Glutamatergic neuron (in vitro differentiated cells): ENCODE data around the gene CRYGC. TPM values are rescaled to one million over a fixed set of nuclear protein-coding genes. Genes with fewer than 3 reads are reported as not detected.
A peak's percentile ranks its signal among the peaks of the same experiment; 100 is the strongest.
"Not testable (repeated sequence)": the region's sequence is repeated elsewhere in the genome, so short reads cannot be mapped to it uniquely, and the experiment has no call there.

Experiments
- DNase-seq: peaks from one replicate; pipeline ENCODE4 v3.0.0; 2022
- H3K27ac Mint-ChIP-seq: one replicate; pipeline ENCODE4 v1.8.0; 2020; ENCODE audit warnings: mild to moderate bottlenecking, mixed read lengths, inconsistent platforms; ENCODE audit not compliant: unreplicated experiment
- H3K27me3 Mint-ChIP-seq: one replicate; pipeline ENCODE4 v1.8.0; 2020; ENCODE audit warnings: mild to moderate bottlenecking, moderate library complexity, mixed read lengths, inconsistent platforms; ENCODE audit not compliant: unreplicated experiment
- H3K36me3 Mint-ChIP-seq: one replicate; pipeline ENCODE4 v1.8.0; 2020; ENCODE audit warnings: mild to moderate bottlenecking, mixed read lengths, inconsistent platforms; ENCODE audit not compliant: unreplicated experiment
- H3K4me1 Mint-ChIP-seq: one replicate; pipeline ENCODE4 v1.8.0; 2020; ENCODE audit warnings: mild to moderate bottlenecking, low read depth, mixed read lengths, inconsistent platforms; ENCODE audit not compliant: unreplicated experiment
- H3K4me3 Mint-ChIP-seq: one replicate; pipeline ENCODE4 v1.8.0; 2020; ENCODE audit warnings: mild to moderate bottlenecking, mixed read lengths, inconsistent platforms; ENCODE audit not compliant: unreplicated experiment
- H3K9me3 Mint-ChIP-seq: one replicate; pipeline ENCODE4 v1.8.0; 2020; ENCODE audit warnings: mild to moderate bottlenecking, moderate library complexity, mixed read lengths, inconsistent platforms; ENCODE audit not compliant: unreplicated experiment
- total RNA-seq: library from RNA; stranded (reverse); fragmentation: NEBNext Ultra II Directional; extraction: Animal tissue kit (Norgen Biotek cat#: 25700); gene quantifications from one replicate; pipeline ENCODE4 v1.2.1, GENCODE V29; 2021; ENCODE audit not compliant: unreplicated experiment
- TF ChIP-seq, protein P1 (sequence below): fragments of 200-600 bp; sonication (generic); IDR thresholded peaks from one replicate; pipeline ENCODE4 v1.5.0; 2021; ENCODE audit not compliant: partially characterized antibody, unreplicated experiment

Gene CRYGC
- total RNA-seq, 1 donor from 2014 or later, result not detected

GRCh38 chr2:208127090-208127489 lies 2.5 kb downstream of the CRYGC start:
- Mint-ChIP-seq H3K27me3 (peaks cover 2% of the 10 kb centered on the region), H3K4me3 (no peak overlapping the region), H3K27ac (no peak overlapping the region), H3K36me3 (no peaks in the 10 kb centered on the region), H3K9me3 (no peaks in the 10 kb centered on the region), H3K4me1 (no peaks in the 10 kb centered on the region)
- TF ChIP-seq, protein P1, sequence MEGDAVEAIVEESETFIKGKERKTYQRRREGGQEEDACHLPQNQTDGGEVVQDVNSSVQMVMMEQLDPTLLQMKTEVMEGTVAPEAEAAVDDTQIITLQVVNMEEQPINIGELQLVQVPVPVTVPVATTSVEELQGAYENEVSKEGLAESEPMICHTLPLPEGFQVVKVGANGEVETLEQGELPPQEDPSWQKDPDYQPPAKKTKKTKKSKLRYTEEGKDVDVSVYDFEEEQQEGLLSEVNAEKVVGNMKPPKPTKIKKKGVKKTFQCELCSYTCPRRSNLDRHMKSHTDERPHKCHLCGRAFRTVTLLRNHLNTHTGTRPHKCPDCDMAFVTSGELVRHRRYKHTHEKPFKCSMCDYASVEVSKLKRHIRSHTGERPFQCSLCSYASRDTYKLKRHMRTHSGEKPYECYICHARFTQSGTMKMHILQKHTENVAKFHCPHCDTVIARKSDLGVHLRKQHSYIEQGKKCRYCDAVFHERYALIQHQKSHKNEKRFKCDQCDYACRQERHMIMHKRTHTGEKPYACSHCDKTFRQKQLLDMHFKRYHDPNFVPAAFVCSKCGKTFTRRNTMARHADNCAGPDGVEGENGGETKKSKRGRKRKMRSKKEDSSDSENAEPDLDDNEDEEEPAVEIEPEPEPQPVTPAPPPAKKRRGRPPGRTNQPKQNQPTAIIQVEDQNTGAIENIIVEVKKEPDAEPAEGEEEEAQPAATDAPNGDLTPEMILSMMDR, result no peak
- no peak for DNase-seq

DNA sequence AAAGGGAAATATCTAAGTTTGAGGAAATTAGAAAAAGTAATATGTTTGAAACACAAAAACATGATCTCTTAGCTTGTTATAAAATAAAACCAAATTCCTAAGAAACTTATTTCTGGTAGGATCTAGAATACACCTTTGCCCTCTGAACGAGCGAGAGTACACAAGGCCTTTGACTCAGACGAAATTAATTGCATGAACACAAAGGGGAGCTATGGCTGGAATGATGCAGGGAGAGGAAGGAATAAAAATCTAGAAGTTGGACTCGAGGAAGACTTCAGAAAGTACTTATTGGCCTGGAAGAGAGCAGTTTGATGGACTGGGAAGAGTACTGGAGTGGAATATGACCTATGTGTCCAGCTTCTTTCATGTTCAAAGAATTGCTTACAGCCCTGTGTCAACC lies 4.4 kb downstream of the CRYGC start:
- no peak overlapping the region for H3K27ac Mint-ChIP-seq
- no peaks in the 10 kb centered on the region for H3K36me3 Mint-ChIP-seq
- H3K4me3 Mint-ChIP-seq, result no peak overlapping the region
- H3K9me3 Mint-ChIP-seq, result no peaks in the 10 kb centered on the region
- peaks cover 2% of the 10 kb centered on the region for H3K27me3 Mint-ChIP-seq
- no peaks in the 10 kb centered on the region for H3K4me1 Mint-ChIP-seq
- TF ChIP-seq, protein P1, result no peak
- DNase-seq, result no peak

- H3K9me3 Mint-ChIP-seq, H3K27ac Mint-ChIP-seq, H3K27me3 Mint-ChIP-seq, H3K36me3 Mint-ChIP-seq, H3K4me1 Mint-ChIP-seq: not testable (repeated sequence)
- DNase-seq, result peak; percentile 41
- peak within 1 kb of the TSS; percentile 80 for H3K4me3 Mint-ChIP-seq
Measured at GRCh38 chr2:208124013-208124715, 5.5 kb downstream of the CRYGC start, which contains the start of gene CRYGD. Gene CRYGD, minus strand, starts transcription at chr2:208124524. Its CDS starts 51 bp downstream, at chr2:208124473.

GRCh38 chr2:208122248-208122647 lies 7.4 kb downstream of the CRYGC start:
- H3K36me3 Mint-ChIP-seq, result no peaks in the 10 kb centered on the region
- no peak overlapping the region for H3K4me3 Mint-ChIP-seq
- H3K4me1 Mint-ChIP-seq, result no peaks in the 10 kb centered on the region
- H3K9me3 Mint-ChIP-seq, result no peaks in the 10 kb centered on the region
- H3K27me3 Mint-ChIP-seq, result no peaks in the 10 kb centered on the region
- TF ChIP-seq, protein P1, result no peak
- no peak for DNase-seq
- no peak overlapping the region for H3K27ac Mint-ChIP-seq

DNA sequence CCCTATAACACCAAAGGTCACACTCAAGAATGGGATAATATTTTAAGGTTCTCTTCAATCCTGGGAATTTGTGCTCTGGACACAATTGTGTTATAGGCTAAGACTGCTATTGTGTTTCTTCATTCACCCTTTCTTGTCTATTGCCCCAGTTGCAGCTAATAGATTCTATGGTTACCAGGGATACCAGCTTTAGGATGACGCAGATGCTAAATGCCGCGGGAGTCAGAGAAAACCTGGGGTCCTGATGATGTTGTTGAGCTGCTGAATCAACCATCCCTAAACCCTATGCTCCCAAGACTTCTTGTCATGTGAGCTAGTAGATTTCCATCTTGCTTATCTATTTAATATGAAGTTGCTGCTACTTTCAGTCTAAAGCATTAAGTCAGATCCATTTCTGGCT lies 10.7 kb downstream of the CRYGC start:
- no peak for DNase-seq
- Mint-ChIP-seq H3K9me3 (no peaks in the 10 kb centered on the region), H3K4me3 (no peak overlapping the region), H3K36me3 (no peaks in the 10 kb centered on the region), H3K27ac (no peak overlapping the region), H3K4me1 (no peaks in the 10 kb centered on the region), H3K27me3 (no peaks in the 10 kb centered on the region)
- TF ChIP-seq, protein P1, result no peak

DNA sequence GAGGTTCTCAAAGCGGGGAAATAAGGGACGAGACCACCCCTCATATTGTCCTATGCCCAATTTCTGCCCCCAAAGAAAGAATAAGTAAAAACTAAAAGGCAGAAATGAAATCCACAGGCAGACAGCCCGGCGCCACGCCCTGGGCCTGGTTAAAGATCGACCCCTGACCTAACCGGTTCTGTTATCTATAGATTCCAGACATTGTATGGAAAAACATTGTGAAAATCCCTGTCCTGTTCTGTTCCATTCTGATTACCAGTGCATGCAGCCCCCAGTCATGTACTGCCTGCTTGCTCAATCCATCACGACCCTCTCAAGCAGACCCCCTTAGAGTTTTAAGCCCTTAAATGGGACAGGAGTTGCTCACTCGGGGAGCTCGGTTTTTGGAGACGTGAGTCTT lies 12.2 kb downstream of the CRYGC start:
- H3K4me3 Mint-ChIP-seq, H3K4me1 Mint-ChIP-seq, H3K27ac Mint-ChIP-seq, DNase-seq, H3K36me3 Mint-ChIP-seq, H3K9me3 Mint-ChIP-seq, H3K27me3 Mint-ChIP-seq: not testable (repeated sequence)
